Heart left ventricle (tissue), 16 donors: ENCODE measurements around the gene EMILIN1. TPM values are rescaled to one million over a fixed set of nuclear protein-coding genes. Genes with fewer than 3 reads are reported as not detected.

Experiments used
- ATAC-seq, 4 donors: fragments of 200-7000 bp; cut with Tn5 transposase; one replicate each; pipeline ENCODE4 v1.9.1; 2020 to 2022; ENCODE audit warnings: moderate library complexity in 4 of 4, mild to moderate bottlenecking in 3 of 4, moderate number of reproducible peaks in 1 of 4
- DNase-seq, 5 donors: peaks; one replicate each; pipeline ENCODE4 v3.0.0-alpha.2; 2020
- H3K27ac ChIP-seq, 12 donors: fragments of 200-600 bp; sonication (generic) in 4 of 12; one replicate each; pipeline versions ENCODE4 v1.5.0 to v1.8.0; 2016 to 2022; ENCODE audit warnings: mild to moderate bottlenecking in 2 of 12
- H3K27me3 ChIP-seq, 9 donors: fragments of 200-600 bp; sonication (generic) in 2 of 9; one replicate each; pipeline versions ENCODE4 v1.5.1 to v1.8.0; 2016 to 2022; ENCODE audit warnings: mild to moderate bottlenecking in 3 of 9
- H3K36me3 ChIP-seq, 9 donors: fragments of 200-600 bp; sonication (generic) in 2 of 9; one replicate each; pipeline versions ENCODE4 v1.5.0 to v1.8.0; 2018 to 2022; ENCODE audit warnings: mild to moderate bottlenecking in 2 of 9
- H3K4me1 ChIP-seq, 12 donors: fragments of 200-600 bp; sonication (generic) in 4 of 12; one replicate each; pipeline versions ENCODE4 v1.5.0 to v1.8.0; 2016 to 2022; ENCODE audit warnings: mild to moderate bottlenecking in 3 of 12
- H3K4me3 ChIP-seq, 12 donors: fragments of 200-600 bp; sonication (generic) in 4 of 12; one replicate each; pipeline versions ENCODE4 v1.5.0 to v1.8.0; 2017 to 2022; ENCODE audit warnings: mild to moderate bottlenecking in 9 of 12, moderate library complexity in 4 of 12
- H3K9me3 ChIP-seq, 12 donors: fragments of 200-600 bp; sonication (generic) in 4 of 12; one replicate each; pipeline versions ENCODE4 v1.5.0 to v1.8.0; 2016 to 2022; ENCODE audit warnings: mild to moderate bottlenecking in 1 of 12
- CTCF ChIP-seq, 12 donors: fragments of 200-600 bp; sonication (generic) in 4 of 12; IDR thresholded peaks; one replicate each; pipeline versions ENCODE4 v1.5.0 to v1.8.0; 2018 to 2022; ENCODE audit warnings: antibody characterized with exemption in 12 of 12, mild to moderate bottlenecking in 5 of 12
- POLR2A ChIP-seq, 2 donors: fragments of 450-650 bp; IDR thresholded peaks; one replicate each; pipeline ENCODE4 v1.6.1; 2017; ENCODE audit warnings: antibody characterized with exemption in 2 of 2, mild to moderate bottlenecking in 2 of 2, moderate library complexity in 2 of 2
- WGBS, 4 donors: extraction: QIAGEN DNeasy Blood & Tissue Kit in 2 of 4; methylation state at CpG; one replicate each; pipeline versions ENCODE4 v1.1.5 to v1.1.7; 2013 to 2018; 5-methylcytosine and 5-hydroxymethylcytosine counted together
- intact Hi-C, 10 donors: fragments of 100-400 bp; cut with DNase I; formaldehyde crosslinking; loops; one replicate each; pipeline versions ENCODE4 v1.11.1 to v1.14.2; 2022
- polyA plus RNA-seq, 2 donors: library from polyadenylated mRNA; stranded (reverse); fragments of 200-250 nt; gene quantifications; one replicate each; pipeline ENCODE4 v1.2.3, GENCODE V29; 2013
- total RNA-seq, 9 donors: library from RNA; depleted of rRNA in 2 of 9; stranded (reverse); fragments of >200 nt in 2 of 9; fragmentation: NEBNext Ultra II Directional in 3 of 9; extraction: Animal tissue kit (Norgen Biotek cat#: 25700) in 3 of 9; gene quantifications; one replicate each; pipeline versions ENCODE4 v1.1.0 to v1.2.4, GENCODE V29; 2016 to 2023
- donor health status: ischemic (EF 13 %, LVEDD 7.1; RV severe dilation, severe dysfunction).
- donor health status: healthy with polysubstance abuse.
- donor health status: DM: no; HTN: yes; CAD: no.
- donor health status: DM: no; HTN: no; CAD: no.
- donor health status: ischemic (EF 25% LVEDD 6.9; RV normal size, moderate dysfunction).
- donor health status: ischemic (EF 25% LVEDD 5.7; RV mildly dilated, moderate dysfunction).
- donor health status: healthy.
- donor health status: DM: yes; HTN: yes; CAD: no.
- donor health status: ischemic (EF 35%, LVEDD 5.7; RV mildly dilated, moderate dysfunction).
- donor health status: nonischemic (EF 11% LVEDD 7.7; RV severe dilation, severe dysfunction).
- donor health status: DM: yes; HTN: yes; CAD: no.
- donor health status: PGD.
- donor health status: ischemic (EF 29% LVEDD 5.4; RV normal size, mild dysfunction).
- donor health status: nonischemic (EF 23%, LVEDD 6.1; RV moderate dilation, normal function).

EMILIN1 gene
- total and polyA plus RNA-seq, 11 donors: 7.5 to 76.9 (median 21.0) TPM

DNA sequence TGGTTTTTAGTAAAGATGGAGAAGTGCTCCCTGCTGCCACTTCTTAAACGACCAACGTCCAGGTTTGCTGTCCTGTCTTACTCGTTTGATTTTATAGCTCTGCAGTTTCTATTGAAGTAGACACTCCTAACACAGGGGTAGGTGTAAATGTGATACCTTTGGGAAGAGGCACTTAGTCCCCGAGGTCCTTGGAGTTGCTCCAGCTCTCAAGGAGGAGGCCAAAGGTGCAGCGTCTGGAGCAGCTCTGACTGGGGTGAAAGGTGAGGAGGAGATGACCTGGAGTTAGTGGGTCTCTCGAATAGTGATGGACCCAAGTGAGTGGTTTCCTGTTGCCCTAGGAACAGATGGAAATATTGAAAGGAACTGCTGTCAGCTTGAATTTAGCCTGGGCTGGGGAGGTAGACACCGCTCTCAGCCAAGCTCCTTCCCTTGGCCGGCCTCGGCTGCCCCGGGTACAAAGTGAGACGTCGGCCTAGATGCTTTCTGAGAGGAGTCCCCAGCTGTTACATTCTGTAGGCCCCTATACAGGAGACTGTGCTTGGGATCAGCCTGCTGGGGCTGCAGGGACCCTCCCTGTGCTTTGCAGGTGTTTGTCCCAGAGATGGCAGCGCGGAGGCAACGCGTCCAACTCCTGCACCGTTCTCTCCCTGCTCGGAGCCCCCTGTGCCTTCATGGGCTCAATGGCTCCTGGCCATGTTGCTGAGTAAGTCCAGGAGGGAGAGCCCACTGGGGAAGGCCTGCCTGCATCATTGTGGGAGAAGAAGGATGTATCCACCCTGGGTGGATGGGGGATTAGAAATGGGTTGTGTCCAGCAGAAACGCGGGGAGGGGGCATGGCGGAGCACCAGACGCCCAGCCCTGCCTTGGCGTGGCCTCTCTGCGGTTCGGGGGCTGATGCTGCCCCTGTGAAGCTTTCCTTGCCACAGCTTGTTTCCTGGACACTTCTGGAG, 13.6 kb downstream of the EMILIN1 start:
- WGBS, 4 donors: 75 to 82% (median 79%) methylated on average over 20 to 25 of the region's 25 CpGs
- H3K36me3 ChIP-seq: no peaks in the 10 kb centered on the region
- DNase-seq (peak in 1 of 5 donors; percentile 48), ATAC-seq (no peak)
- no peak overlapping the region for H3K27ac ChIP-seq
- no peak for TF ChIP-seq CTCF (IDR thresholded peaks at IDR 0.05)
- TF ChIP-seq POLR2A (IDR thresholded peaks at IDR 0.05): no peak
- no peak overlapping the region for H3K4me3 ChIP-seq
- intact Hi-C loops: loop anchor here in 2 of 10 donors (10.0 kb wide), 2 partner anchors 193 to 247 kb away; partner anchors contain the start of genes DPYSL5 (in 1 of the 2) and TRIM54 (in 1 of the 2)
- H3K27me3 ChIP-seq: no peaks in the 10 kb centered on the region
- H3K4me1 ChIP-seq: peaks cover 3 to 21% (median 12%) of the 10 kb centered on the region in 12 donors
- no peaks in the 10 kb centered on the region for H3K9me3 ChIP-seq

GRCh38 chr2:27092696-27093429, 14.4 kb downstream of the EMILIN1 start:
- WGBS, 4 donors: 77 to 82% (median 79%) methylated on average over 9 to 10 of the region's 10 CpGs
- peaks cover 0 to 20% (median 8%) of the 10 kb centered on the region in 12 donors for H3K4me1 ChIP-seq
- no peaks in the 10 kb centered on the region for H3K36me3 ChIP-seq
- H3K4me3 ChIP-seq: no peak overlapping the region
- no peak overlapping the region for H3K27ac ChIP-seq
- intact Hi-C loops: loop anchor here in 2 of 10 donors (10.0 kb wide), 2 partner anchors 192 to 248 kb away; partner anchors contain the start of genes DPYSL5 (in 1 of the 2) and TRIM54 (in 1 of the 2)
- H3K27me3 ChIP-seq: no peaks in the 10 kb centered on the region
- ATAC-seq: no peak
- DNase-seq: no peak
- TF ChIP-seq CTCF (IDR thresholded peaks at IDR 0.05) (no peak), POLR2A (IDR thresholded peaks at IDR 0.05) (no peak)
- no peaks in the 10 kb centered on the region for H3K9me3 ChIP-seq

DNA sequence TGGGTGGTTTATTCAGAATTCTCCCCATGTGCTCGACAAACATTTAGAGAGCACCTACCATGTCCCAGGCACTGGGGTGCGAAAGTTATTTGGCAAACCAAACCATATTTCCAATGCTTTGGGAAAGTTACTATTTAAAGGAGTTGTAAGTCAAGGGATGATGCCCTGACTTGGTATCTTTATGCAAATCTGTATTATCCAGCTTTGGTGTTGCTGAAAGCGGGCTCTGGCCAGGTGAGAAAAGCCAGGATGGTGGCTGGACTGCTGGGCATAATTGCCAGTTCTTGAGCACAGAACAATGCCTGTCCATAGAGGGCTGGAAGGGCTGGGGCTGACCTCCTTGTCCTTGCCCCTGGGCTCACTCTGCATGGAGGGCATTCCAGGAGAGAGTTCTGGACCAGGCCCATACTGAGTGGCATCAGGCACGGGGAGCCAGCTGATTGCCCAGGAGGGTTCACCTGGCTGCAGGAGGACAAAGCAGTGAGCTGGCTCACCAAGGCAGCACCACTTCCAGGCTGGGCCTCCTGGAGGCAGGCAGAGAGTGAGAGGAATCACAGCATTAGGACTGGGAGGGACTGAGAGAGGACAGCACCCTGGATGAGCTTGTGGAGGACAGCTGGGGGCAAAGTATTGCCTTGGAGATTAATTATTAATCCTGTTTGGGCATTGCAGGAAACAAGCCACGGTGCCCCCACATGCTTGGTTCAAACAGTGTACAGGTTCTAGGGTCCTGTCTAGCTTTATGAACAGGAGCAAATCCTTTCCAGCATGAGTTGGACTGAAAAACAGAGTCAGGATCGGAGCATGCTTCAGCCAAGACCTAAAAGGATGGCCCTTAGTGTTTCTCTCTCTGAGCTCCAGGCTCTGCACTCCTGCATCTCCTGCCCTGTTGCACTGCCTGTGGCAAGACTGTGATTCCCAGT, 15.3 kb downstream of the EMILIN1 start:
- 85 to 97% (median 88%) methylated on average over 5 to 6 of the region's 6 CpGs for WGBS, 4 donors
- H3K4me3 ChIP-seq: no peak overlapping the region
- intact Hi-C loops: loop anchor here in 2 of 10 donors (10.0 kb wide), 2 partner anchors 191 to 249 kb away; partner anchors contain the start of genes DPYSL5 (in 1 of the 2) and TRIM54 (in 1 of the 2)
- no peaks in the 10 kb centered on the region for H3K9me3 ChIP-seq
- no peaks in the 10 kb centered on the region for H3K27me3 ChIP-seq
- no peak overlapping the region for H3K27ac ChIP-seq
- DNase-seq: no peak
- no peak for TF ChIP-seq CTCF (IDR thresholded peaks at IDR 0.05)
- TF ChIP-seq POLR2A (IDR thresholded peaks at IDR 0.05): no peak
- H3K36me3 ChIP-seq: no peaks in the 10 kb centered on the region
- ATAC-seq: no peak
- peaks cover 0 to 20% (median 8%) of the 10 kb centered on the region in 12 donors for H3K4me1 ChIP-seq
